HG03159 (cell line): Measurements from ENCODE around the gene KIF5A.
"Not testable (repeated sequence)": the region's sequence is repeated elsewhere in the genome, so short reads cannot be mapped to it uniquely, and the experiment has no call there.

Experiments
- ATAC-seq: cut with Tn5 transposase; IDR thresholded peaks from one replicate; pipeline ENCODE4 v1.9.1; 2021; ENCODE audit warnings: mild to moderate bottlenecking, moderate library complexity; ENCODE audit not compliant: unreplicated experiment

The KIF5A gene

GRCh38 chr12:57549909-57550640 lies at the start of gene KIF5A:
Gene KIF5A (plus strand): TSS chr12:57550044. CDS start chr12:57550272, 228 bp downstream.
- ATAC-seq, result no peak

DNA sequence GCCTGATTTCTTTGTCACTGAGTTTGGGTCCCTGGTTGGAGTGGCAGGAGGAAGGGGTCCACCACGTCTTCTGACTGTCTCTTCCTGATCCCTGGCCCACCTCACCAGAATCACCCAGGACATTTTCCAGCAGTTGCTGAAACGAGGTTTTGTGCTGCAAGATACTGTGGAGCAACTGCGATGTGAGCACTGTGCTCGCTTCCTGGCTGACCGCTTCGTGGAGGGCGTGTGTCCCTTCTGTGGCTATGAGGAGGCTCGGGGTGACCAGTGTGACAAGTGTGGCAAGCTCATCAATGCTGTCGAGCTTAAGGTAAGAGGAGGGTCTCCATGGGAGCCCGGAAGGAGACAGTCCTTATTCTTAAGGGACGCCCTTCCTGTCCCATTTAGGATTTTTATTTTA lies 49.6 kb upstream of the KIF5A start:
- ATAC-seq, result no peak

GRCh38 chr12:57502311-57502969 lies 47.4 kb upstream of the KIF5A start:
- ATAC-seq, result not testable (repeated sequence)

DNA sequence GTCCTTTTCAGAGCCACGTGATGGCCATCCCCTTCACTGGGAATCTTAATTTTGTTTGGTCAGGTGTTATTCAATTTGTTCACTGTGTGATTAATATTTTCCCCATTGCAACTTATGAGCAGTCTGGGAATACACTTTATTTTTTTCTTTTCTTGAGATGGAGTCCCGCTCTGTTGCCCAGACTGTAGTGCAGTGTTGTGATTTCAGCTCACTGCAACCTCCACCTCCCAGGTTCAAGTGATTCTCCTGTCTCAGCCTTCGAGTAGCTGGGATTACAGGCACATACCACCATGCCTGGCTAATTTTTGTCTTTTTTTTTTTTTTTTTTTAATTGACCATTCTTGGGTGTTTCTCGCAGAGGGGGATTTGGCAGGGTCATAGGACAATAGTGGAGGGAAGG lies 43.3 kb upstream of the KIF5A start:
- ATAC-seq, result not testable (repeated sequence)

DNA sequence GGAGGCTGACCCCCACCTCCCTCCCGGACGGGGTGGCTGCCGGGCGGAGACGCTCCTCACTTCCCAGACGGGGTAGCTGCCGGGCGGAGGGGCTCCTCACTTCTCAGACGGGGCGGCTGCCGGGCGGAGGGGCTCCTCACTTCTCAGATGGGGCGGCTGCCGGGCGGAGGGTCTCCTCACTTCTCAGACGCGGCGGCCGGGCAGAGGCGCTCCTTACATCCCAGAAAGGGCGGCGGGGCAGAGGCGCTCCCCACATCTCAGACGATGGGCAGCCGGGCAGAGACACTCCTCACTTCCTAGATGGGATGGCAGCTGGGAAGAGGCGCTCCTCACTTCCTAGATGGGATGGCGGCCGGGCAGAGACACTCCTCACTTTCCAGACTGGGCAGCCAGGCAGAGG lies 42.0 kb upstream of the KIF5A start:
- not testable (repeated sequence) for ATAC-seq

- ATAC-seq, result no peak
These were observed 38.7 kb upstream of the KIF5A start for GRCh38 chr12:57511161-57511560.

DNA sequence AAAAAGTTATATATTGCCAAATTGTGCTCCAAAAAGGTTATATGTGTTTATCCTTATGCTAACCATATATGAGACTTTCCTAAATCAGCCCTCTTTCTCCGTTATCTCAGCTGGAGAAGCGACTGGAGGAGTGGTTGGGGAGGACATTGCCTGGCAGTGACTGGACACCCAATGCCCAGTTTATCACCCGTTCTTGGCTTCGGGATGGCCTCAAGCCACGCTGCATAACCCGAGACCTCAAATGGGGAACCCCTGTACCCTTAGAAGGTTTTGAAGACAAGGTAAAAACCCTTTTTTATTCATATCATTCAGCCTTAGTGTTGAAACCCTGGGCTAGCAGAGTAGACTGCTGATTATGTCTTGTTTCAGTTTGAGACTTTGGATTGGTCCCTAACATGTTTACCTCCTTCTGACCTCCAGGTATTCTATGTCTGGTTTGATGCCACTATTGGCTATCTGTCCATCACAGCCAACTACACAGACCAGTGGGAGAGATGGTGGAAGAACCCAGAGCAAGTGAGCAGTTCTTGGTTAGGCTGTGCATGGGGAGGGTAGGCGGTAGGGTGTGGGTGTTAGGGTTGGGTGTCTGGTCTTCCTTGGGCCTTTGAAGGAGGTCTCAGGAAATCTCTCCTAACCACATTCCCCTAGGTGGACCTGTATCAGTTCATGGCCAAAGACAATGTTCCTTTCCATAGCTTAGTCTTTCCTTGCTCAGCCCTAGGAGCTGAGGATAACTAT lies 38.1 kb upstream of the KIF5A start:
- ATAC-seq, result no peak

- no peak for ATAC-seq
These were observed 37.2 kb upstream of the KIF5A start for GRCh38 chr12:57512665-57513064.

DNA sequence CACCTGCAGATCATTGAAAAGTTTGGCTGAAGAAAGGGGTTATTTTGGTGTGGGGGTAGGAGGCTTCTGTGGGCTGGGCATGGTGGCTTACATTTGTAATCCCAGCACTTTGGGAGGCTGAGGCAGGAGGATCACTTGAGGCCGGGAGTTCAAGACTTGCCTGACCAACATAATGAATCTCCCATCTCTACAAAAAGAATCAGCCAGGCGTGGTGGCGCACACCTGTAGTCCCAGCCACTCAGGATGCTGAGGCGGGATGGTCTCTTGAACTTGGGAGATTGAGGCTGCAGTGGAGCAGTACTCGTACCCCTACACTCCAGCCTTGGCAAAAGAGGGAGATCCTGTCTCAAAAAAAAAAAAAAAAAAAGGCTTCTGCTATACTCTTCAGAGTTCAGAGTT lies 36.6 kb upstream of the KIF5A start:
- ATAC-seq, result no peak

GRCh38 chr12:57513677-57514076 lies 36.2 kb upstream of the KIF5A start:
- ATAC-seq, result not testable (repeated sequence)

- ATAC-seq, result not testable (repeated sequence)
These were observed 35.6 kb upstream of the KIF5A start for GRCh38 chr12:57514246-57514645.

DNA sequence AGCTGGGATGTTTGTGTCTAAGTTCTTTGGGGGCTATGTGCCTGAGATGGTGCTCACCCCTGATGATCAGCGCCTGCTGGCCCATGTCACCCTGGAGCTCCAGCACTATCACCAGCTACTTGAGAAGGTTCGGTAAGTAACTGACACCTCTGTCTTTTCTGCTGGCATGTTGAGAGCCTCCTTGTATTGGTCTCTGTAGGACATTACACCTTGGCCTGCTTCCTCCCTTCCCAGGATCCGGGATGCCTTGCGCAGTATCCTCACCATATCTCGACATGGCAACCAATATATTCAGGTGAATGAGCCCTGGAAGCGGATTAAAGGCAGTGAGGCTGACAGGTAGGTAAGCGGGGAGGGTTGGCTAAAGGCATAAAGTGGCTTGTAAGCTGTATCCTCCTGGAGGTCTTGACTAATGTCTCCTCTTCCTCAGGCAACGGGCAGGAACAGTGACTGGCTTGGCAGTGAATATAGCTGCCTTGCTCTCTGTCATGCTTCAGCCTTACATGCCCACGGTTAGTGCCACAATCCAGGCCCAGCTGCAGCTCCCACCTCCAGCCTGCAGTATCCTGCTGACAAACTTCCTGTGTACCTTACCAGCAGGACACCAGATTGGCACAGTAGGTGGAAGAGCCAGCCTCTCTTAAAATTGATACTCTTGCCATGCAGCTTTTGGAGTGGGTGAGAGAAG lies 35.0 kb upstream of the KIF5A start:
- ATAC-seq, result no peak

GRCh38 chr12:57515408-57515933 lies 34.4 kb upstream of the KIF5A start:
- ATAC-seq, result no peak

DNA sequence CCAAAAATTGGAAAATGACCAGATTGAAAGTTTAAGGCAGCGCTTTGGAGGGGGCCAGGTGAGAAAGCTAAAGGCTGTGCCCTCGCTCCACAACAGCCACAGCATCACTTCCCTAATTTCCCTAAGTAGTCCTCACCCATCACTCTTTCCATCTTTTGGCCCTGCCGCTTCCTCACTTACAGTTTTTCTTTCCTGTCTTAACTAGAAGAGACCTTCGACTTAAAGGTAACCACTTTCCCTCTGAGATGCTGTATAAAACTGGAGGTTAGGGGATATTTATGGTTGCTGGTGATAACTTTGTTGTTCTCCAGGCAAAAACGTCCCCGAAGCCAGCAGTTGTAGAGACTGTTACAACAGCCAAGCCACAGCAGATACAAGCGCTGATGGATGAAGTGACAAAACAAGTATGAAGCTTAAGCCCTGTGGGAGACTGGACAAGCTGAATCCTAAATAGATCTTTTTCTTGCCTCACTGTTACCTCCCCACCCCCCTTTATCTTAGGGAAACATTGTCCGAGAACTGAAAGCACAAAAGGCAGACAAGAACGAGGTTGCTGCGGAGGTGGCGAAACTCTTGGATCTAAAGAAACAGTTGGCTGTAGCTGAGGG lies 33.8 kb upstream of the KIF5A start:
- no peak for ATAC-seq

DNA sequence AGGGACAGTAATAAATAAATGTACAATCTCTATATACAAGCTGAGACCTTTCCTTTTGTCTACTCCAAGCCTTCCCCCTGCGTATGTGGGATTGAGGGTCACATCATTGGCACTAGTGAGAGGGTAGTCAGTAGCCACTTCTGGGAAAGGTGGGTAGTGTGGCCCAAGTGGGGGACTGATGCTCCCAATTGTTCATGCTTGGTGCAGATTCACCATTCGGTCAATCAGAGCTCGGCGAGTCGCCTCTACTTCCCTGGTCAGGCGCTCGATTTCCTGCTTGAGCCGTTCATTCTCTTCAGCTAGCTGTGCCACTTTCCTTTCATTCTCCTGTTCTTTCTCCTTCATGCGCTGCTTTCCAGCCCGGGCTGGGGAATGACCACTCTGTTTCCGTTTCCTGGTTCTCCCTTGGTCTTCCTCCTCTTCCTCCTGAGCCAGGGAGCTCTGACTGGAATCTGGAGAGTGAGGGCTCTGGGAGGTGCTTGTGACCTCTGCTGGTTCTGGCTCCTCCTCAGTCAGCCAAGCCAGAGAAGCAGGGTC lies 33.2 kb upstream of the KIF5A start:
- ATAC-seq, result no peak

DNA sequence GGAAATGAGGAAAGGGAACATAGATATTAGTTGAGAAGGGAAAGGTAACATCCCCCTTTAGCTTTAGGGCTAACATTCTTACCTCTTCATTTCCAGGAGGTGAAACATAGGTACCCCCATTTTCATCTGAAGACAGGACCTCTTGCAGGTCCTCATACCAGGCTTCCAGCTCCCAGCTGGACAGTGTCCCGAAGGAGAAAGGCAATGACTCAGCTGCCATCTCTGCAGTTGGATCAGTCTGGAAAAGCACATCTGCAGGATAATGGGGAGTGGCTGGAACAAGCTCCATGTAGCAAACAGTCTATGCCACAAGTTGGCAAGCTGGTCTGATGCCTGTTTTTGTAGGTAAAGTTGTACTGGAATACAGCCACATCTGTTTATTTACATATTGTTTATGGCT lies 32.7 kb upstream of the KIF5A start:
- ATAC-seq, result no peak

DNA sequence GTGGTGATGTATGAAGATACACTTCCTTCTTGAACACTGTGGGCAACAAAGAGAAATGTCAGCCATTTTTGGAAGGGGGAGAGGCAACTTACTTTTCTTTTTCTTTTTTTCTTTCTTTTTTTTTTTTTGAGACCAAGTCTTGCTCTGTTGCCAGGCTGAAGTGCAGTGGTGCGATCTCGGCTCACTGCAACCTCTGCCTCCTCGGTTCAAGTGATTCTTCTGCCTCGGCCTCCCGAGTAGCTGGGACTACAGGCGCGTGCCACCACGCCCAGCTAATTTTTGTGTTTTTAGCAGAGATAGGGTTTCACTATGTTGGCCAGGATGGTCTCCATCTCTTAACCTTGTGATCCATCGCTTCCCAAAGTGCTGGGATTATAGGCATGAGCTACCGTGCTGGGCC lies 32.1 kb upstream of the KIF5A start:
- not testable (repeated sequence) for ATAC-seq

GRCh38 chr12:57518176-57518919 lies 31.5 kb upstream of the KIF5A start:
- ATAC-seq, result no peak

- no peak for ATAC-seq
These were observed 30.7 kb upstream of the KIF5A start for GRCh38 chr12:57518920-57519795.
